GM21526 (cell line): ENCODE data around the gene PTCD2.

Source experiments
- ATAC-seq: cut with Tn5 transposase; IDR thresholded peaks from one replicate; pipeline ENCODE4 v1.9.1; 2021; ENCODE audit warnings: moderate library complexity; ENCODE audit not compliant: unreplicated experiment, low FRiP score

The PTCD2 gene

GRCh38 chr5:72408603-72409002 is 88.4 kb downstream of the PTCD2 start:
- ATAC-seq: no peak

GRCh38 chr5:72410688-72411295 is 90.6 kb downstream of the PTCD2 start:
- ATAC-seq: no peak

GRCh38 chr5:72412283-72413055 is 92.3 kb downstream of the PTCD2 start:
- ATAC-seq: no peak

- ATAC-seq: no peak
Measured at GRCh38 chr5:72415616-72416325, 95.6 kb downstream of the PTCD2 start.

- no peak for ATAC-seq
Measured at GRCh38 chr5:72417333-72418062, 97.3 kb downstream of the PTCD2 start.
